ENCODE results near the gene DYNC2H1.

DNA sequence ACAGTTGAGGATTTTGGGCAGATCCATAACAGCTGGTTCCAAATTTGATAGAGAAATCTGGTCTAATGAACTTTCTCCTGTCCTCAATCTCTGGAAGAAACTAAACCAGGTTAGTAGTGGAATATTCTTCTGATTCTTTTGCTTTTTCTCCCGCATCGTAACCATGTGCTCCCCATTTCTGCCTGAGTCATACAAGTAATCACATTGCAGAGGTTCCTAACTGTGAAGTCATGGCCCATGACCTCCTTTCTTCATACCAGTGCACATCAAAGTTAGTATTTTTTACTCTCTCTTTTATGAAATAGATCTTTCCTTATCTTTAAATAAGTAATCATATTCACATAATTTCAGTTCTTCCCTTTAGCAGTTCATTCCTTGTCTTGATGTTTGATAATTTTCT is 249.0 kb downstream of the DYNC2H1 start:
- no peak for TF ChIP-seq CTCF (IDR thresholded peaks at IDR 0.05 in 8 of 11, conservative IDR thresholded peaks at IDR 0.05 in 3 of 11)
- no peak for TF ChIP-seq POLR2A (IDR thresholded peaks at IDR 0.05)

Data from spleen (tissue), 7 donors.